Measurements from ENCODE around the gene PTPRN2. TPM values are rescaled to one million over a fixed set of nuclear protein-coding genes. Genes with fewer than 3 reads are reported as not detected.
"Not testable (repeated sequence)": the region's sequence is repeated elsewhere in the genome, so short reads cannot be mapped to it uniquely, and the experiment has no call there.

The PTPRN2 gene
- total RNA-seq, 1 experiment from 2014 or later: 1.7 TPM

GRCh38 chr7:158534598-158534997 lies 53.0 kb downstream of the PTPRN2 start:
- Histone ChIP-seq H3K27ac (ENCODE audit: low read length) (no peak overlapping the region), H4K20me1 (ENCODE audit: insufficient read depth, low read depth, low read length) (no peaks in the 10 kb centered on the region), H2AFZ (ENCODE audit: low read length) (no peak overlapping the region), H3K9me2 (replicated peaks; ENCODE audit: insufficient read depth, low read length) (no peaks in the 10 kb centered on the region), H3K4me3 (ENCODE audit: low read length) (no peak overlapping the region), H3K4me1 (ENCODE audit: low read length) (peaks cover 7% of the 10 kb centered on the region), H3K4me2 (ENCODE audit: low read depth, low read length, poor library complexity, severe bottlenecking) (no peak overlapping the region), H3K36me3 (ENCODE audit: insufficient read depth, low read length) (no peaks in the 10 kb centered on the region), H3K9me3 (ENCODE audit: low read length) (no peaks in the 10 kb centered on the region), H3K9ac (ENCODE audit: low read length) (no peak overlapping the region), H3K79me2 (ENCODE audit: low read length) (no peaks in the 10 kb centered on the region), H3K27me3 (ENCODE audit: low read length) (no peaks in the 10 kb centered on the region)
- no peak for DNase-seq

GRCh38 chr7:158534134-158534515 lies 53.5 kb downstream of the PTPRN2 start:
- H3K4me3 ChIP-seq (ENCODE audit: low read length); H3K36me3 ChIP-seq (ENCODE audit: insufficient read depth, low read length); H3K27ac ChIP-seq (ENCODE audit: low read length); H3K9me3 ChIP-seq (ENCODE audit: low read length); H3K9me2 ChIP-seq (replicated peaks; ENCODE audit: insufficient read depth, low read length); H3K79me2 ChIP-seq (ENCODE audit: low read length); H2AFZ ChIP-seq (ENCODE audit: low read length); H3K4me1 ChIP-seq (ENCODE audit: low read length); H3K27me3 ChIP-seq (ENCODE audit: low read length); H3K4me2 ChIP-seq (ENCODE audit: low read depth, low read length, poor library complexity, severe bottlenecking); DNase-seq; H3K9ac ChIP-seq (ENCODE audit: low read length); H4K20me1 ChIP-seq (ENCODE audit: insufficient read depth, low read depth, low read length): not testable (repeated sequence)

GRCh38 chr7:158533386-158534133 lies 54.1 kb downstream of the PTPRN2 start:
- H2AFZ ChIP-seq (ENCODE audit: low read length): no peak overlapping the region
- H3K27me3 ChIP-seq (ENCODE audit: low read length): no peaks in the 10 kb centered on the region
- H3K4me3 ChIP-seq (ENCODE audit: low read length): no peak overlapping the region
- no peaks in the 10 kb centered on the region for H3K79me2 ChIP-seq (ENCODE audit: low read length)
- no peaks in the 10 kb centered on the region for H3K9me3 ChIP-seq (ENCODE audit: low read length)
- no peak overlapping the region for H3K27ac ChIP-seq (ENCODE audit: low read length)
- DNase-seq: no peak
- H3K4me2 ChIP-seq (ENCODE audit: low read depth, low read length, poor library complexity, severe bottlenecking): no peak overlapping the region
- H3K4me1 ChIP-seq (ENCODE audit: low read length): peaks cover 7% of the 10 kb centered on the region
- no peak overlapping the region for H3K9ac ChIP-seq (ENCODE audit: low read length)
- no peaks in the 10 kb centered on the region for H3K9me2 ChIP-seq (replicated peaks; ENCODE audit: insufficient read depth, low read length)
- no peaks in the 10 kb centered on the region for H3K36me3 ChIP-seq (ENCODE audit: insufficient read depth, low read length)
- no peaks in the 10 kb centered on the region for H4K20me1 ChIP-seq (ENCODE audit: insufficient read depth, low read depth, low read length)

- H3K36me3 ChIP-seq (ENCODE audit: insufficient read depth, low read length): no peaks in the 10 kb centered on the region
- no peak overlapping the region for H3K27ac ChIP-seq (ENCODE audit: low read length)
- no peak overlapping the region for H2AFZ ChIP-seq (ENCODE audit: low read length)
- H3K79me2 ChIP-seq (ENCODE audit: low read length): no peaks in the 10 kb centered on the region
- H3K9me3 ChIP-seq (ENCODE audit: low read length): no peaks in the 10 kb centered on the region
- no peak overlapping the region for H3K4me3 ChIP-seq (ENCODE audit: low read length)
- H4K20me1 ChIP-seq (ENCODE audit: insufficient read depth, low read depth, low read length): no peaks in the 10 kb centered on the region
- no peaks in the 10 kb centered on the region for H3K27me3 ChIP-seq (ENCODE audit: low read length)
- DNase-seq: no peak
- H3K4me1 ChIP-seq (ENCODE audit: low read length): peaks cover 7% of the 10 kb centered on the region
- no peak overlapping the region for H3K4me2 ChIP-seq (ENCODE audit: low read depth, low read length, poor library complexity, severe bottlenecking)
- H3K9ac ChIP-seq (ENCODE audit: low read length): no peak overlapping the region
- H3K9me2 ChIP-seq (replicated peaks; ENCODE audit: insufficient read depth, low read length): no peaks in the 10 kb centered on the region
Observed at GRCh38 chr7:158532093-158532627, 55.5 kb downstream of the PTPRN2 start.

GRCh38 chr7:158531661-158532060 lies 56.0 kb downstream of the PTPRN2 start:
- no peak overlapping the region for H3K9ac ChIP-seq (ENCODE audit: low read length)
- H3K4me3 ChIP-seq (ENCODE audit: low read length): no peak overlapping the region
- H3K9me2 ChIP-seq (replicated peaks; ENCODE audit: insufficient read depth, low read length): no peaks in the 10 kb centered on the region
- no peaks in the 10 kb centered on the region for H3K36me3 ChIP-seq (ENCODE audit: insufficient read depth, low read length)
- H3K4me1 ChIP-seq (ENCODE audit: low read length): peaks cover 7% of the 10 kb centered on the region
- no peak overlapping the region for H3K4me2 ChIP-seq (ENCODE audit: low read depth, low read length, poor library complexity, severe bottlenecking)
- no peaks in the 10 kb centered on the region for H3K9me3 ChIP-seq (ENCODE audit: low read length)
- no peak overlapping the region for H2AFZ ChIP-seq (ENCODE audit: low read length)
- H3K27ac ChIP-seq (ENCODE audit: low read length): no peak overlapping the region
- no peaks in the 10 kb centered on the region for H4K20me1 ChIP-seq (ENCODE audit: insufficient read depth, low read depth, low read length)
- no peak for DNase-seq
- H3K79me2 ChIP-seq (ENCODE audit: low read length): no peaks in the 10 kb centered on the region
- no peaks in the 10 kb centered on the region for H3K27me3 ChIP-seq (ENCODE audit: low read length)

GRCh38 chr7:158530800-158531609 lies 56.6 kb downstream of the PTPRN2 start:
- H3K9me2 ChIP-seq (replicated peaks; ENCODE audit: insufficient read depth, low read length): no peaks in the 10 kb centered on the region
- no peak overlapping the region for H3K4me3 ChIP-seq (ENCODE audit: low read length)
- no peak for DNase-seq
- H3K79me2 ChIP-seq (ENCODE audit: low read length): no peaks in the 10 kb centered on the region
- no peak overlapping the region for H3K4me2 ChIP-seq (ENCODE audit: low read depth, low read length, poor library complexity, severe bottlenecking)
- peaks cover 7% of the 10 kb centered on the region for H3K4me1 ChIP-seq (ENCODE audit: low read length)
- H3K36me3 ChIP-seq (ENCODE audit: insufficient read depth, low read length): no peaks in the 10 kb centered on the region
- H4K20me1 ChIP-seq (ENCODE audit: insufficient read depth, low read depth, low read length): no peaks in the 10 kb centered on the region
- no peak overlapping the region for H3K9ac ChIP-seq (ENCODE audit: low read length)
- H3K9me3 ChIP-seq (ENCODE audit: low read length): no peaks in the 10 kb centered on the region
- no peak overlapping the region for H3K27ac ChIP-seq (ENCODE audit: low read length)
- H2AFZ ChIP-seq (ENCODE audit: low read length): no peak overlapping the region
- H3K27me3 ChIP-seq (ENCODE audit: low read length): no peaks in the 10 kb centered on the region

GRCh38 chr7:158529181-158530096 lies 58.2 kb downstream of the PTPRN2 start:
- no peaks in the 10 kb centered on the region for H4K20me1 ChIP-seq (ENCODE audit: insufficient read depth, low read depth, low read length)
- no peak overlapping the region for H3K27ac ChIP-seq (ENCODE audit: low read length)
- H3K9ac ChIP-seq (ENCODE audit: low read length): no peak overlapping the region

More at GRCh38 chr7:158529181-158530096, 58.2 kb downstream of the PTPRN2 start:
- H3K79me2 ChIP-seq (ENCODE audit: low read length): no peaks in the 10 kb centered on the region
- H3K9me2 ChIP-seq (replicated peaks; ENCODE audit: insufficient read depth, low read length): no peaks in the 10 kb centered on the region
- no peak overlapping the region for H2AFZ ChIP-seq (ENCODE audit: low read length)
- DNase-seq: no peak
- H3K36me3 ChIP-seq (ENCODE audit: insufficient read depth, low read length): no peaks in the 10 kb centered on the region
- no peaks in the 10 kb centered on the region for H3K27me3 ChIP-seq (ENCODE audit: low read length)
- H3K4me3 ChIP-seq (ENCODE audit: low read length): no peak overlapping the region
- no peaks in the 10 kb centered on the region for H3K9me3 ChIP-seq (ENCODE audit: low read length)
- no peak overlapping the region for H3K4me2 ChIP-seq (ENCODE audit: low read depth, low read length, poor library complexity, severe bottlenecking)
- H3K4me1 ChIP-seq (ENCODE audit: low read length): peaks cover 7% of the 10 kb centered on the region
